Mucosa of stomach (tissue), 1 donor: ENCODE results near the gene PSMD14.

Experiments used
- H3K27me3 ChIP-seq: one replicate; pipeline ENCODE4 v1.7.0; 2013; ENCODE audit warnings: mild to moderate bottlenecking, low read length; ENCODE audit not compliant: control insufficient read depth, insufficient read depth
- H3K36me3 ChIP-seq: one replicate; pipeline ENCODE4 v1.7.0; 2013; ENCODE audit warnings: low read length; ENCODE audit not compliant: control insufficient read depth, insufficient read depth
- H3K4me1 ChIP-seq: one replicate; pipeline ENCODE4 v1.7.0; 2013; ENCODE audit warnings: mild to moderate bottlenecking, low read length; ENCODE audit not compliant: control insufficient read depth, insufficient read depth
- H3K4me3 ChIP-seq: one replicate; pipeline ENCODE4 v1.7.0; 2013; ENCODE audit warnings: low read length
- H3K9ac ChIP-seq: one replicate; pipeline ENCODE4 v1.7.0; 2013; ENCODE audit warnings: mild to moderate bottlenecking, low read length, moderate library complexity
- H3K9me3 ChIP-seq: one replicate; pipeline ENCODE4 v1.7.0; 2013; ENCODE audit warnings: mild to moderate bottlenecking, low read length, moderate library complexity; ENCODE audit not compliant: control insufficient read depth
- donor health status: Pancreatic carcinoma.

PSMD14 gene

GRCh38 chr2:161391737-161392506 is 83.7 kb downstream of the PSMD14 start:
- Histone ChIP-seq H3K4me3 (no peak overlapping the region), H3K4me1 (no peaks in the 10 kb centered on the region), H3K9me3 (no peaks in the 10 kb centered on the region), H3K27me3 (no peaks in the 10 kb centered on the region), H3K9ac (no peak overlapping the region), H3K36me3 (no peaks in the 10 kb centered on the region)

- no peaks in the 10 kb centered on the region for H3K36me3 ChIP-seq
- H3K27me3 ChIP-seq = no peaks in the 10 kb centered on the region
- H3K4me1 ChIP-seq = no peaks in the 10 kb centered on the region
Measured at GRCh38 chr2:161400076-161400475, 91.9 kb downstream of the PSMD14 start.

GRCh38 chr2:161402297-161402696 is 94.1 kb downstream of the PSMD14 start:
- Histone ChIP-seq H3K4me3 (no peak overlapping the region), H3K27me3 (no peaks in the 10 kb centered on the region), H3K9ac (no peak overlapping the region), H3K36me3 (no peaks in the 10 kb centered on the region), H3K9me3 (no peaks in the 10 kb centered on the region), H3K4me1 (no peaks in the 10 kb centered on the region)

More at GRCh38 chr2:161400076-161400475, 91.9 kb downstream of the PSMD14 start:
- Histone ChIP-seq H3K9ac (no peak overlapping the region), H3K4me3 (no peak overlapping the region), H3K9me3 (no peaks in the 10 kb centered on the region)

- Histone ChIP-seq H3K27me3 (no peaks in the 10 kb centered on the region), H3K4me3 (no peak overlapping the region), H3K9me3 (no peaks in the 10 kb centered on the region), H3K36me3 (no peaks in the 10 kb centered on the region), H3K9ac (no peak overlapping the region), H3K4me1 (no peaks in the 10 kb centered on the region)
Measured at GRCh38 chr2:161406316-161406715, 98.1 kb downstream of the PSMD14 start.

GRCh38 chr2:161407597-161407996 is 99.4 kb downstream of the PSMD14 start:
- Histone ChIP-seq H3K36me3 (no peaks in the 10 kb centered on the region), H3K4me3 (no peak overlapping the region), H3K9me3 (no peaks in the 10 kb centered on the region), H3K4me1 (no peaks in the 10 kb centered on the region), H3K9ac (no peak overlapping the region), H3K27me3 (no peaks in the 10 kb centered on the region)

- Histone ChIP-seq H3K4me1 (no peaks in the 10 kb centered on the region), H3K4me3 (no peak overlapping the region), H3K9ac (no peak overlapping the region), H3K9me3 (no peaks in the 10 kb centered on the region), H3K27me3 (peaks cover 7% of the 10 kb centered on the region), H3K36me3 (no peaks in the 10 kb centered on the region)
Measured at GRCh38 chr2:161409308-161409907, 101.2 kb downstream of the PSMD14 start.

GRCh38 chr2:161412346-161412745 is 104.1 kb downstream of the PSMD14 start:
- no peak overlapping the region for H3K4me3 ChIP-seq
- peaks cover 37% of the 10 kb centered on the region for H3K27me3 ChIP-seq
- H3K36me3 ChIP-seq = no peaks in the 10 kb centered on the region
- no peaks in the 10 kb centered on the region for H3K9me3 ChIP-seq
- H3K4me1 ChIP-seq = peaks cover 12% of the 10 kb centered on the region
- no peak overlapping the region for H3K9ac ChIP-seq

GRCh38 chr2:161414042-161415033 is 106.1 kb downstream of the PSMD14 start:
- peak overlapping the region; percentile 19 for H3K4me3 ChIP-seq
- peaks cover 12% of the 10 kb centered on the region for H3K4me1 ChIP-seq
- no peaks in the 10 kb centered on the region for H3K9me3 ChIP-seq
- no peaks in the 10 kb centered on the region for H3K36me3 ChIP-seq
- H3K27me3 ChIP-seq = peaks cover 57% of the 10 kb centered on the region
- H3K9ac ChIP-seq = no peak overlapping the region

GRCh38 chr2:161415034-161415986 is 107.1 kb downstream of the PSMD14 start:
- Histone ChIP-seq H3K9ac (no peak overlapping the region), H3K4me1 (peaks cover 12% of the 10 kb centered on the region), H3K36me3 (no peaks in the 10 kb centered on the region), H3K27me3 (peaks cover 66% of the 10 kb centered on the region), H3K9me3 (no peaks in the 10 kb centered on the region), H3K4me3 (peak overlapping the region; percentile 19)

GRCh38 chr2:161415987-161416707 is 107.9 kb downstream of the PSMD14 start, which contains the start of gene TBR1:
TSS of gene TBR1 (plus strand) at chr2:161416297. CDS start at chr2:161416411, 114 bp downstream.
- Histone ChIP-seq H3K36me3 (no peaks in the 10 kb centered on the region), H3K4me3 (peak within 1 kb of the TSS; percentile 19), H3K9me3 (no peaks in the 10 kb centered on the region), H3K4me1 (peaks cover 12% of the 10 kb centered on the region), H3K27me3 (peaks cover 74% of the 10 kb centered on the region), H3K9ac (no peak within 1 kb of the TSS)
